Type B pancreatic cell (in vitro differentiated cells): ENCODE results near the gene PLD1. TPM values are rescaled to one million over a fixed set of nuclear protein-coding genes. Genes with fewer than 3 reads are reported as not detected.

Experiments used
- DNase-seq: peaks from one replicate; pipeline ENCODE4 v3.0.0; 2021; ENCODE audit warnings: mixed read lengths; ENCODE audit not compliant: unreplicated experiment; ENCODE audit errors: extremely low spot score
- H3K27ac Mint-ChIP-seq: 2 replicates; pipeline ENCODE4 v1.8.0; 2021; ENCODE audit warnings: mild to moderate bottlenecking, mixed read lengths
- H3K27me3 Mint-ChIP-seq: 2 replicates; pipeline ENCODE4 v1.8.0; 2021; ENCODE audit warnings: mixed read lengths
- H3K36me3 Mint-ChIP-seq: 2 replicates; pipeline ENCODE4 v1.8.0; 2021; ENCODE audit warnings: mixed read lengths
- H3K4me1 Mint-ChIP-seq: one replicate; pipeline ENCODE4 v1.8.0; 2021; ENCODE audit warnings: mixed read lengths; ENCODE audit not compliant: unreplicated experiment
- H3K4me3 Mint-ChIP-seq: 2 replicates; pipeline ENCODE4 v1.8.0; 2021; ENCODE audit warnings: mild to moderate bottlenecking, mixed read lengths
- H3K9me3 Mint-ChIP-seq: 2 replicates; pipeline ENCODE4 v1.8.0; 2021; ENCODE audit warnings: mixed read lengths
- CTCF ChIP-seq: fragments of 200-600 bp; sonication (generic); conservative IDR thresholded peaks from 2 replicates; pipeline ENCODE4 v1.5.0; 2021; ENCODE audit warnings: antibody characterized with exemption, mild to moderate bottlenecking
- total RNA-seq: library from RNA; stranded (reverse); gene quantifications from 2 replicates; pipeline ENCODE4 v1.2.1, GENCODE V29; 2021; ENCODE audit warnings: low replicate concordance

Gene PLD1
- total RNA-seq, 1 donor from 2014 or later, result 33.3 TPM

DNA sequence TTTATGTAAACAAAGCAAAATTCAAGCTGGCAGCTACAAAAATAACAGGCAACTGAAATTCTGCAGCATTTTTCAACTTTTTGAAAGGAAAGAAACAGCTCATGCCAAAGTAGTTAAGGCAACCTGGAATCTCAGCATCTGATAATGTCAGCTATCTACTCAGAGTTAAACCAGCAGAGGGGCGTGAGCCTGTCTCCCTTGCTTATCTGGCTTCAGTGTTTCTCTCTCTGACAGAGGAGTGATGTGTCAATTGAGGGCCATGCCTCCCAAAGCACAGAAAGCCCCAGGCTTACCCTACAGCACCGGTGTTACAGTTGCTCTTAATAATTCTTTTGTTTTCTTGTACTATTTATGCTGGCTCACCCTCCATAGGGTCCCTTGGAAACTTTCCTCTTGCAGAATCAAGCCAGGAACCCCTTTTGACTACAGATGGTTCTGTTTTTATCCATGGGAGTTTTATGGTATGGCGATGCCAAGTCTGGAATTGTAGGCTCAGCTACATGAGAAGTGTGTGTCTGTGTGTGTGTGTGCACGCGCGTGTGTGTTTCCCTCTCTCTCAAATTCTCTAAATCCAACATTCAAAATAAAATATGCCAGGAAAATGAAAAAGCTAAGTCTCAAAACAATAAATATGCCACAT, 40.2 kb upstream of the PLD1 start:
- Mint-ChIP-seq H3K4me3 (no peak overlapping the region), H3K36me3 (peaks cover 3% of the 10 kb centered on the region), H3K27me3 (no peaks in the 10 kb centered on the region), H3K27ac (peak overlapping the region; percentile 26), H3K9me3 (peaks cover 9% of the 10 kb centered on the region), H3K4me1 (peaks cover 11% of the 10 kb centered on the region)
- no peak for TF ChIP-seq CTCF
- no peak for DNase-seq

DNA sequence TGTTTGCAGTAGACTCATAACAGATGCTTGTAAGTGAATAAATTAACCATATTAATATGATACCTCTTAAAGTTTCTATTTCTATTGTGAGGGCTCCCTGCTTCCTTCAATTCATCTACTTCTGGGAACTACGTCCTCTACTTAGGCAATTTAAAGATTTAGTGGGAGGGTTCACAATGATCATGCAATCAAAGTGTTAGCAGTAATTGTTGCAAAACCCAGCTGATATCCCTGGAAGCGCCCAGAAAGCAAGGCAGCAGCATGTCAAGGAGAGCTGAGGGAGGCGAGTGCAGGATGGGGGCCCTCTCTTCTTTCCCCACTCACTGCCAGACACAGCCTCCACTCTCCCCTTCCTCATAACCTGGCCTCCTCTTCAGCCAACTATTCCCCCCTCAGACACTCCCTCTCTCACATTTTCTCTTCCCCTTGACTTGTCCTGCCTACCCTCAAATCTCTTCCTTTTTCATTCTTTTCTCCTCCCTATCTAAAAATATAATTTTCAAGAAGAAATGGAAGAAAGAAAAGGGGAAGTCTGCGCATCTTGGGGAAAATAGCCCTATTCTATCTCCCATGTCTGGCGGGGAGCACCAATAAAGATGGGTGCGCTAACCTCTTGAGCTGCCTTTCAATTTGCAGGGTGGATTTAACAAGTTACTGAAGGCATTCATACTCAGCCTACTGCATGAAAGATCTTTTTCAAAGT, 39.5 kb upstream of the PLD1 start:
- Mint-ChIP-seq H3K27me3 (no peaks in the 10 kb centered on the region), H3K4me1 (peaks cover 11% of the 10 kb centered on the region), H3K27ac (peak overlapping the region; percentile 26), H3K9me3 (peaks cover 9% of the 10 kb centered on the region), H3K36me3 (peaks cover 3% of the 10 kb centered on the region), H3K4me3 (no peak overlapping the region)
- TF ChIP-seq CTCF, result no peak
- no peak for DNase-seq

- Mint-ChIP-seq H3K27me3 (no peaks in the 10 kb centered on the region), H3K27ac (no peak overlapping the region), H3K4me1 (peaks cover 11% of the 10 kb centered on the region), H3K9me3 (peaks cover 9% of the 10 kb centered on the region), H3K36me3 (no peaks in the 10 kb centered on the region), H3K4me3 (no peak overlapping the region)
- no peak for TF ChIP-seq CTCF
- no peak for DNase-seq
Measured at GRCh38 chr3:171847595-171848259, 37.4 kb upstream of the PLD1 start.

DNA sequence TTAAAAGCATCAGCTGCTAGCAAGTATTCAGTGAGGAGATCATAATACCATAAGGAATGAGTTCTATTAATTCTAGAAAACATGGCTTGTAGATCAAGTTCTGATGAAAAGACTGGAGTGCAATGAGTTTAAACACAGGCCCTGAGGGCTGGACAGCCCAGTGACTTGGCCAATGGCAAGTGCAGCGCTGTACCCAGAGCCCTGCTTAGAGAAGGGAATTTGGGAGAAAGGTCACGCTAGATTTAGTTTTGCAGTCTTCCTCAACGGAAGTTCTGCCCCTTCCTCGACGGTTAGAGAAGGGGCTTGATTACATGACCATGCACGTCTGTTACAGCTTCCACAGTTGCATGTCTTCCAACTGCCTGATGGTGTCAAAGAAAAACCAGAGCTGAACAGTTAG, 36.9 kb upstream of the PLD1 start:
- Mint-ChIP-seq H3K36me3 (no peaks in the 10 kb centered on the region), H3K4me1 (peaks cover 11% of the 10 kb centered on the region)
- TF ChIP-seq CTCF, result no peak

DNA sequence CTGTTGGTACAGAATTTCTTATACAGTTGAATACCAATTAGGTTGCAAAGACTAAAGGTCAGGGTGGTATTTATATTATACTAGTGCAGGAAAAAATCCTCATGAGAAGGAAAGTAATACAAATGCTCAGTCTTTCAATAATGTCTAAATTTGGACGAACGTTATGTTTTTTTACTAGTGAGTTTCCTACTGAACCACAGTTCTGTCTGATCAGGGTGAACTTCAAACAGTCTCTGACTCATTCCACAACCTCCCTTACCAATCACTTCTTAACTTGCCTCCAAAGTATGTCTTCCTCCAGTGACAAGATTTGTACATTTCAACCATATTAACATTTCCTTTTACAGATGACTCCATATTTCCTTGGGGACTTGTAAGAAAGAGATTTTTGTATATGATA, 36.3 kb upstream of the PLD1 start:
- no peak for DNase-seq
- Mint-ChIP-seq H3K4me1 (peaks cover 14% of the 10 kb centered on the region), H3K9me3 (peaks cover 5% of the 10 kb centered on the region), H3K27me3 (no peaks in the 10 kb centered on the region), H3K4me3 (no peak overlapping the region), H3K27ac (no peak overlapping the region), H3K36me3 (no peaks in the 10 kb centered on the region)
- no peak for TF ChIP-seq CTCF

More for the DNA sequence above, 36.9 kb upstream of the PLD1 start:
- no peak overlapping the region for H3K27ac Mint-ChIP-seq
- no peak overlapping the region for H3K4me3 Mint-ChIP-seq
- H3K27me3 Mint-ChIP-seq, result no peaks in the 10 kb centered on the region
- peaks cover 5% of the 10 kb centered on the region for H3K9me3 Mint-ChIP-seq
- no peak for DNase-seq
